ENCODE data around the gene RAB3GAP2.
"Not testable (repeated sequence)": the region's sequence is repeated elsewhere in the genome, so short reads cannot be mapped to it uniquely, and the experiment has no call there.

RAB3GAP2 gene

DNA sequence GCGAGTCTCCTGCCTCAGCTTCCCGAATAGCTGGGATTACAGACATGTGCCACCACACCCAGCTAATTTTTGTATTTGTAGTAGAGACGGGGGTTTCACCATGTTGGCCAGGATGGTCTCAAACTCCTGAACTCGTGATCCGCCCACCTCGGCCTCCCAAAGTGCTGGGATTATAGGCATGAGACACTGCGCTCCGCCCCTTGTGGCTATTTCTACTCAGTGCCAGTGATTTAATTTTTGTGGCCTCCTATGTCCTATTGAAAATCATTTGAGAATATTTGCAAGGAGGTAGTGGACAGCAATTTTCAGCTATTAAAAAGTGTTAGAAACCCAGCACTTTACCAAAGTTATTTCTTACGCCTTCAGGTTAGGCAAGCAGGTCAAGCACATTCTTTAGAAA is 36.0 kb downstream of the RAB3GAP2 start:
- DNase-seq = not testable (repeated sequence)

DNA sequence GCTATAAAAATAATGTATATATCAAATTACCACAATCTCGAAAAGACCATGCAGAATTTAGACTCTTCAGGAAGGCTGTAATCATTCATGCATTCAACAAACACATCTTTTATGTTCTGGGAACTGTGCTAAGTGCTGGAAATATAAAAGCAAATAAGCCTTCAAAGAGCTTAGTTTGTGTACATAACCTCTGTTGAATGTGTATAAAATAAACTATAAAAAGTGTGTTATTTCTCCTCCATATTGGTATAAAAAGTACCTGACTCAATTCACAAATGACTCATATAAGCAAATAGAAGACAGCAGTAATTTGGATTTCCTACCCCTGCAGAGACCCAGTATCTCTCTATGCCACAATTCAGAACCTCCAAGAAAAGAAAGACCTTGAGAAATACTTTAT is 36.8 kb downstream of the RAB3GAP2 start:
- no peak for DNase-seq

DNA sequence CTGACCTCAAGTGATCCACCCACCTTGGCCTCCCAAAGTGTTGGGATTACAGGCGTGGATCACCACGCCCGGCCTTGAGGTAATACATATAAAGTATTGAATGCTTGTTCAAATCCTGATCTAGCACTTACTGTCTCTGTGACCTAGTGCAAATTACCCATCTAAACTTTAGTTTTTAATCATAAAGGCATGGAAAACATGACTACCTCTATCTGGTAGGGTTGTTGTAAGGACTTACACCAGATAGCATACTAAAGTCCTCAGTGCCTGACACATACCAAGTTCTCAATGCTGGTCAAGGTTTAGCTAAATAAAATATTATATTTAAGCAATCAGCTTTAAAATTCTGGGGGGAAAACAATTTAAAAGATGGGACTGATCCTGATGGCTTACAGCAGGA is 38.3 kb downstream of the RAB3GAP2 start:
- no peak for DNase-seq

DNA sequence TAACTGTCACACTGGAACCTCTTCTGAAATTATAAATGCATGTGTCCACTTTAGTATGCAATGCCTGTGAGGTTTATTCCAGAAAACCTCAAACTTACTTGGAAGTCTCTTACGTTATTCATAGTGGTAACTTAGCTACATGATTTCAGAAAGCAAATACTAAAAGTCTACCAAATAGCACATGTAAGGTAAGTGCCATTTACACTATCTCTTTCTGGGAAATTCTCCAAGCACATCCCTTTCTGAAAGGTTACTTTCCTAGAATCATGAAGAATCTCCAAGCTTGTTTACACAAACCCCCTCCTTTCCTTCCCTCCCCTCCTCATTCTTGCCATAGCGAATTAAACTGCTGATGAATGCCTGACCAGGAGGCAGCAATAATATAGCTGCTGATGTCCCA is 42.5 kb downstream of the RAB3GAP2 start:
- no peak for DNase-seq

DNA sequence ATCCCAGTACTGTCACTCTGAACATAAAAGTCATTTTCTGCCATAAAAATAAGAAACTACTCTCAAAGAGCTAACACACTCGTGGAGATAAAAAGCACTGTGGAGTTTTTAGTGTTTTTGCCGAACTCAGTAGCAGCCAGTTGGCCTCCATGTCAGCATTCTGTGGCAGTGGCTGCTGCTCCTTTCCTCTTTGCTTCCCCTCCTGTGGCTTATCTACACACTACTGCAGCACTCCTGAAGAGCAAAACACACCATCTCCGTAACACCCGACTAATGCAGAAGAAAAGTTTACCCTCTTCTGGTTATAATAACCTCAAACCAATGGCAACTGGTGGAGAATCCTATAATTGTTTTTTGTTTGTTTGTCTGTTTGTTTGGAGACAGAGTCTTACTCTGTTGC is 44.9 kb downstream of the RAB3GAP2 start:
- DNase-seq = no peak

DNA sequence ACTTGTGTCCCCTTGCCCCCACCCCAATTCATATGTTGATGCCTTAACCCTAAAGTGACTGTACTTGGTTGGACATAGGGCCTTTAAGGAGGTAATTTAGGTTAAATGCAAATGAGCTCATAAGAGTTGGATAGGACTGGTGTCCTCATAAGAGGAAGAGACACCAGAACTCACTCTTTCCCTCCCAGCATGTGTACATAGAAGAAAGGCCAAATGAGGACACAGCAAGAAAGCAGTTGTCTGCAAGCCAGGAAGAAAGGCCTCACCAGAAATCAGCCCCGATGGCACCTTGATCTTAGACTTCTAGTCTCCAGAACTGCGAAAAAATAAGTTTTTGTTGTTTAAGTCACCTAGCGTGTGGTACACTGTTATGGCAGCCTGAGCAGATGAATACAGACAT is 45.5 kb downstream of the RAB3GAP2 start:
- no peak for DNase-seq

DNA sequence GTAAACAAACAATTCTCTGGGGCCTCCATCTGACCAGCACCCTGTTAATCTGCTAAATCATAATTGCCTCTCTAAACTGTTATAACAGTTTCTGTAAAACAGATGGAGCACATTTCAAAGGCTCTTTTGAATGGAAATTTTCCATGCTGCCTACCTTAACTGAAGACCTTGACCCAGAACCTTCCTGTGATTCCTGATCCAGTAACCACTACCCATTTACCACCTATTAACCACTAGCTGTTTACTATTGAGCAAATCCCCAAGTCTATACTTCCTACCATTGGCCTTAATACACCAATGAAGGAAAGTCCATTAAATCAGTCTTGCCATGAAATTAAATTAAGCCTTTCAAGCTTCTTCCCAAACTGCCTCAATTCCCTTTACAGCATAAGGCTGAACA is 46.3 kb downstream of the RAB3GAP2 start:
- DNase-seq = no peak

DNA sequence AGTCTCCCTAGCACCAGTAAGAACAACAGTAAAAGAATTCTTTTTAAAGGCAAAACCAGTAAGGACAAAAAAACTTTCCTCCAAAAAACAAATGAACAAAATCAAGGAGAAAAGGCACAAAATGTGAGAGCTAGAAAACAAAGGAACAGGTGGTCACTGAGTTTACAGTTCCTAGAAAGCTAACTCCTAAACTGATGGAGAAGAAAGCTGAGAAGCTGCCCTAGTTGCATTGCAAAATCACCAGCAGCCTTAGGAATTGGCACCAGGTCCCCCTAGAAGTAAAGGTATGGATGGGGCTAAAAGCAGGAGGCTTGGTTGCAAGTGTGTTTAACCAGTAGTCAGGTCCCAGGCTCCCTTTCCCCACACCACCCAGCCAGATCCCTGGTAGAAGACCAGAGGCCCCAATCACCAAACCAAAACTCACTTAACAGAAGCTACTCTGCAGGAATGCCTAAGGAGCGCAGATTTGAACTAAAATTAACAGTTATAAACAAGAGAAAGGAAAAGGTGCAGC is 47.6 kb downstream of the RAB3GAP2 start:
- DNase-seq = no peak

DNA sequence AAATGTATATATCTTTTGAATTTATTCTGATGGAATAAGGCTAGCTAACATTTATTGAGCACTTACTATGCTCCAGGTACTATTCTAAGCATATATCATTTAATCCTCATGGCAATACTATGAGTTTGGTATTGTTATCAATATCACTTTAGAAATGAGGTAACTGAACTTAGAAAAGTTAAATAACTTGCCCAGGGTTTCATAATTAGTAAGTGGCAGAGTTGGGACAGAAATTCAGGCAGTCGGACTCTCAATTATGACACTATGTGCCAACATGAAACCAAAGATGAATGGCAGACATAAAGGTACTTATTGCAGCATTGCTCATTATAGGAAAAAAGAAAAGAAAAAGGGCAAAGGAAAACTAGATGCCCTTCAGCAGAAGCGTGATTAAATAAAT is 48.2 kb downstream of the RAB3GAP2 start:
- DNase-seq = no peak

DNA sequence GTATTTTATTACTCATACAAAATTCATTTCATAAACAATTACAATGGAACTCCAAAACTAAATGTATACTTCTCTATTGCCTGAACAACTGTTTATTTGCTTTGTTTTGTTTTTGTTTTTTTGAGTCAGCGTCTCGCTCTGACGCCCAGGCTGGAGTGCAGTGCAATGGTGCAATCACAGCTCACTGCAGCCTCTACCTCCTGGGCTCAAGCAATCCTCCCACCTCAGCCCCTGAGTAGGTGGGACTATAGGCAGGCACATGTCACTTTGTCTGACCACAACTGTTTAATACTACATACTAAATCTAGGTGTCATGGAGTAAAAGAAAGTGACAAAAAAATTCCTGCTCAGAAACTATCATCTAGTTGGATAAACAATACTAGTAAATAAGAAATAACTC is 49.3 kb downstream of the RAB3GAP2 start:
- no peak for DNase-seq

DNA sequence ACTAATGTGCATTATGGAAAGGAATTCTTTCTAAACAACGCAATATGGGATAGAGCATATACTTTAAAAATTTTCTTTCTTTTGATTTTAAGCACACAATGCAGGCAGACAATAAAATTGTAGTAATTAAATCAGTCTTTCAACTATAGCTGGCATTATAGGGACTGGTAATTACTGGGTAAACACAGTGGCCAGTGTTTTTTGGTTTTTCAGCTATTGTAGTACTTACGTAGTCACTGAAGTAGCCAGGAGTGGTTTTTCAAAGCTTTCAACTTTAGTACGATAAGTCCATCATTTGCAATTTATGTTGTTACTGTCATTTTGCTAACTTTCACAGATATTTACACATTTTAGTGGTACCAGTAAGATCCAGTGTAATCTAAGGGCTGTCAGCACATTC is 50.6 kb downstream of the RAB3GAP2 start:
- DNase-seq = no peak

DNA sequence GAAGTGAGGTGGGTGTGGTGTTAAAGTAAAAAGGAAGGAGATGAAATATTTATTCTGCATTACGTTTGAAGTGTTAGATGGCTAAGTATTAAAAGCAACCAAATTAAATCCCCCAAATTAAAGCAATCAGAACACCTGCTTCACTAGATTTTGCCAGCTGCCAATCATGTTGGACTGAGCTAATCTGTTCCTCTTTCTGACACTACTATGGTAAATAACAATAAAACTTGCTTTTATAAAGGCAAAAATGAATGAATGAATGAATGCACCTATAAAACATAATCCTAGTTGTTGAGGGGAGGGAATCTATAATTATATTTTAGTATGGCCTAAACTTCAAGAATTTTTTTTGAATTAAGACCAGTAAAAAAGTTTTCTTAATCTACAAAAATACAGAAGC is 51.0 kb downstream of the RAB3GAP2 start:
- DNase-seq = no peak

DNA sequence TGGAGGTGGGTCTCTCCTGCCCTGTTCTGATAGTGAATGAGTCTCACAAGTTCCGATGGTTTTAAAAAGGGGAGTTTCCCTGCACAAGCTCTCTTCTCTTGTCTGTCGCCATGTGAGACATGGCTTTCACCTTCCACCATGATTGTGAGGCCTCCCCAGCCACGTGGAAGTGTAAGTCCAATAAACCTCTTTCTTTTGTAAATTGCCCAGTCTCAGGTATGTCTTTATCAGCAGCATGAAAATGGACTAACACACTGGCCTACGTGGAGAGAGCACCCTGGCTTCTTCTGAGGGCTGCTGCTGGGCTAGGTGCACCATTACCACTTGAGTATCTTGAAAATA is 51.6 kb downstream of the RAB3GAP2 start:
- not testable (repeated sequence) for DNase-seq

DNA sequence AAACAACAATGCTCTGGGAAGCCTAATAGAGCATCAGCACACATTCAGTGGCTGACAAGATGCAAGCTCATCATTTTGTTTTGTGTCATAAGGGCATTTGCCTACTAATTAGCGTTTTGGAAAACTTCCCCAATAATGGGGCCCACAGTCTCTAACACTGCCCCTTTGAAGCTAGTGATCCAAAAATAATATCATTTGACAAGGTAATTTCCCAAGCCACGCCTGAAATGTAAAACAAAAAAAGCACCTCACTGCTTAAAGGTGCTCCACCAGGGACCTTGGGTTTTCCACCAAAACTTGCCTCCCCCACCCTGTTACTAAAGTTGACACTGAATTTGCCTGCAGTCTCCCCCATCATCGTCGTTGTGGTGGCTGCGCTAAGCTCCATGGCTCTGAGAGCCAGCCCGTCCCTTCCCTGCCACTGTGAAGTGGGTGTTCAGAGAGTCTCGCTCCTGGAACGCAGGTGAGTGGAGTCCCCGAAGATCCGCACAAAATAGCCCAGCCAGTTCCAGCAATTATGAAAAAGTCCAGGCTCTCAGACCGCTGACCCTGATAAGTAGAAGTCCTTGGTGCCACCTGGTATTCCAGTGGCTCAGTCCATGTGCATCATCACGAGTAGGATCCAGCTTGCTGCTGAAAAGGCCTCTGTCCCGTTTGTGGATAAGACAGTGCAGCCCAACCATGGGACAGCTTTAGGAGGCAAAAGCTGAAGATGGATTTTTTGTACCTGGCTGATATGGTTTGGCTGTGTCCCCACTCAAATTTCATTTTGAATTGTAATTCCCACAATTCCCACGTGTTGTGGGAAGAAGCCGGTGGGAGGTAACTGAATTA is 52.2 kb downstream of the RAB3GAP2 start:
- DNase-seq = no peak

DNA sequence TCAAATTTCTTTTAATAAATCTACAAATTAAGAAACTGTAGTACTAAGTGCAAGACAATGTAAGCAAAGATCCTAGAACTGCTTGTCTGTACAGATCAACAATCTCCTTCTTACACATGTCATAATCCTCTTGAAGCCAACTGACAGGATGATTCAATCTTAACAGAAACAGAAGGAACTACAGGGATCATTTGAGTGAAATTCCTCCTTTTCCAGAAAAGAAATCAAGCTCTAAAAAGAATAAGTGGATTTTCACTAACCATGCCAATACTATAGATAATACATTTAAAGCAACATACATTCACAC is 53.2 kb downstream of the RAB3GAP2 start:
- no peak for DNase-seq

DNA sequence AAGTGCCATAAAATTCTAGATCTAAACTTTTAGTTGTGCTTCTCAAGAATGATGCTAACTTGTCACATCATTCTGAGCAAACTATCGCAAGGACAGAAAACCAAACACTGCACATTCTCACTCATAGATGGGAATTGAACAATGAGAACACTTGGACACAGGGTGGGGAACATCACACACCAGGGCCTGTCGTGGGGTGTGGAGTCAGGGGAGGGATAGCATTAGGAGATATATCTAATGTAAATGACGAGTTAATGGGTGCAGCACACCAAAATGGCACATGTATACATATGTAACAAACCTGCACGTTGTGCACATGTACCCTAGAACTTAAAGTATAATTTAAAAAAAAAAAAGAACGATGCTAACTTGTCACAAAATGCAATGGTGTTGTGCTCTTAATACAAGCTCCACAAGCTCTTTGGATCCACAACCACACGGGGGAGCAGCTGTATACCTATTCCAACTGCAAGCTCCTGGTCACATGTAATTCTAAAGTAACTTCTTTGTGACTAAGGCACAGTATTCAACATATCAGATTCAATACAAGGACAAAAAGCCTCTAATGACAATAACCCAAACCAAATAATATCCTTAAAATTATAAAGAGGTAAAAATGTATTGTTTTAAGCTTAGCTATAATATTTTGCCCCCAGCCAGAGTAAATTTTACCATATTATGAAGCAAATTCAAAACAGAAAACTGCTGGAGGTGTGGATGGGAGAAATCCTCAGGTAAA is 53.7 kb downstream of the RAB3GAP2 start:
- DNase-seq = peak in 4 of 6 experiments; percentile 2 to 12 (median 4)

DNA sequence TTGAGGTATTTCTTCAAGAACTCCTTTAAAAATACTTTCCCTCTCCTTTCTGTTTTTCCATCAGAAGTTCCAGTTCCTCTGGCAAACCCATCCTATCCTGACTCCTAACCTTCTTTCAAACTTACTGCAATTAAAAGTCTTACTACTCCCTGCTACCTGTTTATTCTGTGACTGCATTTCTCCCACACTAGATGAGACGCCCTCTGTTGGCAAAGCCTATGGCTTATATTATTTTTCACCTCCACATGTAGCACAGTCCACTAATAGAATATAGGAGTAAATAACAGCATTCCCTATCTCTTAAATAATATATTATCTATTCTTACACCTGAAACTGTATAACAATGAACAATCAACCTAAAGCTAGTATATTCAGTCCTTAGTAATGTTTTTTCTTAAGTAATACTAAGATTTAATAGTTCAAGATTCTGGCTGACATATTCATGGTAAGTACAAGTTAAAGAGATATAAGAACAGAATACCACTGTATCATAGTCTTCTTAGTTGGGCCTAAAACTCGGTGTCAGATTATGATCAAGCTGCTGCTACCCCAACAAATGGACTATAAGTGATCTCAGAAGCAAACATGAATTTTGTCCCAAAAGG is 54.8 kb downstream of the RAB3GAP2 start:
- no peak for DNase-seq

DNA sequence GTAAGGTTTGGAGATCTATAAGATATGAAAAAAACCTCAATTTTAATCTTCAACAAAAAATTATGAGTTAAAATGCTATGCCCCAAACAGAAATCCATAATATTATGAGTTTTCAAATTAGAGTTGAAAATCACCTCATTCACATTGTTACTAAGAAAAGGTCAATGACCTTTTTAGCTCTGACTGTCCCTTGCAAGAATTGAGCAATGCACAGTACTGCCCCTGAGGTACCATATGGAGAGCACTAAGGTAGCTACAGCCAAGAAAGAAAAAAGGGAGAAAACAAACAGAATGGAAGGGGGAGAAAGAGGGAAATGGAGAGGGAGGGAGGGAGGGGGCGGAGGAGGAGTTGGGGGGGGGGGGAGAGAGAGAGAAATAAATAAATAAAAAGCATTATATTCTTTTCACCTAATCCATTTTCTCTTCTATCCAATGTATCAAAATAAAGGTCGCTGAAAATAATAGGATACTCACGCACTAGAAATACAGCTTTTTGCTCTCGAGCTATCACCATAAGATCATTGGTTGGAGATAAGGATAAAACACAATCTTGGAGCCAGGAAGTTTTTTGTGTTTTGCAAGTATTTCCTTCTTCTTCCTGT is 58.8 kb downstream of the RAB3GAP2 start:
- DNase-seq = no peak

DNA sequence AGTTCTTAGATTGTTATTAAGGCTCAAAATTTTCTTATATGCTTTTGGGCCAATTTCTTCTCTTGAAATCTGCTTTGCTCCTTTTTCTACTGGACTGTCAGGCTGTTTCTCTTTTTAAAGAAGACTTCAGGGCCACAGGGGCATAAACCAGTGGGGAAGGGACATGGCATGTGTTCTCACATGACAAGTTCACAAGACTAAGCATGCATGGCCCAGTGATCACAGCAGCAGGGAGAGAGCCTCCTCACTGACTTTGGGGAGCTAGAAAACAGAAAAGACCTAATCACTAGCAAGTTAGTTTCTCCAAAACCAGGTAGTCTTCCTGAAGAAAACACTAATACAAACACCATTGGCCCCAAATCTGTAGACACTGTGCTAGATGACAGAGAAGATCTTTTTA is 64.8 kb downstream of the RAB3GAP2 start:
- DNase-seq = no peak

DNA sequence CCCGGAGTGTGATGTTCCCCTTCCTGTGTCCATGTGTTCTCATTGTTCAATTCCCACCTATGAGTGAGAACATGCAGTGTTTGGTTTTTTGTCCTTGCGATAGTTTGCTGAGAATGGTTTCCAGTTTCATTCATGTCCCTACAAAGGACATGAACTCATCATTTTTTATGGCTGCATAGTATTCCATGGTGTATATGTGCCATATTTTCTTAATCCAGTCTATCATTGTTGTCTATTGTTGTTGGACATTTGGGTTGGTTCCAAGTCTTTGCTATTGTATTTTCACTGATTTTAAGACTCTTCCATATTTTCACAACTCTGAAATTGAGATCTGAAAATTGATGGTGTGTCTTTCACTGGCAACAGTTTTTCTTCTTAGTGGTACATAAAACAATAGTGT is 67.5 kb downstream of the RAB3GAP2 start:
- not testable (repeated sequence) for DNase-seq

DNA sequence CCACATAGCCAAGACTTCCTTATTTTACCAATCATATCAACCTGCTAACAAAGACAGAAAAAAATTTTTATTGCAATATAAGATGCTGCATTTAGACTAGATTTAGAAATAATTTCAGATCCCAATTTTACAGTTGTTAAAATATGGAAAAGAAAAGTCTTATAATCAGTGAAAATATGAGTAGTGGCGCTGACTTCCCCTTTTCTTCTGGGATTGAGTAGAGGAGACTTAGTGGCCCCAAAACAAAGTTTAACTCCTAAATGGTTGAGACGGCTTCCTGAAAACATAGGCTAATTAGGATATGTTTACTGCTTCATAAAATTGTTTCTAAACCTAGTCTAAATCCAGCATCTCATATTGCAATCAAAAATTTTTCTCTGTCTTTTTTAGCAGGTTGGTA is 68.4 kb downstream of the RAB3GAP2 start:
- no peak for DNase-seq

DNA sequence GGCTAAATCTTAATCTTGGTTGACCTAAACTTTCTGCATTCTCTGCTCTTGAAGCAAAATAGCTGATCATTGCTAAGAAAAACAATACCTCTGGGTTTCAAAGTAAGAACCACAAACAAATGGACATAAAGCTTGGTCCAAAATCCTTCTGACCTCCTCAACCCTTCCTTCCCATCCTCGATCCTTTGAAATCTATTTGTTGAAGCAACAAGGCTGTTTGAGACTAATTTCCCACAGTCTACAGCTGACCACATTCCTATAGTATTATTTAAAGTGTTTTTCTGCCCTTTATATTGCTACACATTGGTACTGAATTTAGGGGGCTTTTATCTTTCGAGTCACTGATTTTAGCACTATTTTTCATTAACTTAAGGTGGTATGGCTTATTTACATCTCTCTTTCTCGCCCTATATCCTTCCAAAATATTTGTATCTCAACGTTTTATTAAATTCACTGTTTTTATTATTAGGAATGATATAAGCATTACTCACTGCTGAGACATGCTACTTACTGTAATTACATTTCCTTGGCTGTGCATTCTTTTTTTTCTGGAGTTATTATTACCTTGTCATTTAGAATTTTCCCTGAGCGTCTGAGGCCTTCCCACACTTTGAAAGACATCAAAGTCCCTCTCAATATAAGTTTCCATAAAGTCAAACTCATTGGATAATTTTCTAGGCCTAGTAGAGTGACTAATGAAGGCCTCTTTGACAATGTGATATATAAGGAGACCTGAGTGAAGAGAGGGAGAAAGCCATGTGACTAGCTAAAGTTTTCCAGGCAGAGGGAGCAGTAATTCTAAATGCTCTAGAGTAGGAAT is 73.9 kb downstream of the RAB3GAP2 start:
- no peak for DNase-seq

DNA sequence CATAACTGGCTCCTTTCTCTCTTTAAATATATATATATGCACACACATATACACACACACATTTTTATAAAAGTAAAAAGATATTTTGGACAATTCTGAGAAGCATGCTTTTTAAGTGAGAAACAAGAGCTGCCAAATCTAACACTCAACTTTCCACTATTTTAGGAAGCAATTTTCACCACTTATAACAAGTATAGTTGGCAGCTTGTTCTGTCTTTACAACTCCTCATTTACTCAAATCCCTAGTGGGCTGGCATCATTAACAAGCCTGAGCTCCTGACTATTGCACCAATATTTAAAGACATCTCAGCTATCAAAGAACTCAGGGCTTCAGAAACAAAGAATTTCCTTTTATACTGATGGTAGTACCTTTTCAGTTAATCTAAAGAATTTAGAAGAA is 76.6 kb downstream of the RAB3GAP2 start:
- DNase-seq = no peak
